PFSK-1 (cell line): ENCODE measurements around the gene RAB44.

Experiments
- FOXP2 ChIP-seq: optimal IDR thresholded peaks from 2 replicates; pipeline ENCODE3; 2011; ENCODE audit warnings: borderline replicate concordance, control low read depth, inconsistent platforms; ENCODE audit not compliant: insufficient read depth; ENCODE audit errors: extremely low read length, extremely low read depth
- POLR2AphosphoS5 ChIP-seq: IDR thresholded peaks from 2 replicates; pipeline ENCODE4 v1.6.1; 2012; ENCODE audit warnings: low read depth, mild to moderate bottlenecking, control low read depth, low read length, moderate library complexity
- REST ChIP-seq, 2 experiments: IDR thresholded peaks; 2 replicates each; pipeline versions ENCODE4 v1.6.1 to v1.8.0; 2011 to 2012; ENCODE audit warnings: low read depth in 2 of 2, low read length in 2 of 2, control low read depth in 1 of 2, inconsistent platforms in 1 of 2, mild to moderate bottlenecking in 1 of 2, moderate library complexity in 1 of 2; ENCODE audit not compliant: insufficient read depth in 1 of 2
- SIN3A ChIP-seq: IDR thresholded peaks from 2 replicates; pipeline ENCODE4 v1.6.1; 2012; ENCODE audit warnings: mild to moderate bottlenecking, low read length, moderate library complexity, borderline replicate concordance; ENCODE audit not compliant: insufficient read depth
- TAF1 ChIP-seq: IDR thresholded peaks from 2 replicates; pipeline ENCODE4 v1.6.1; 2012; ENCODE audit warnings: low read length, control low read depth, borderline replicate concordance; ENCODE audit not compliant: insufficient read depth

GRCh38 chr6:36753671-36754405 is 56.2 kb downstream of the RAB44 start:
- TF ChIP-seq POLR2AphosphoS5 (no peak), SIN3A (no peak), FOXP2 (no peak), REST (IDR thresholded peaks at IDR 0.05; ENCODE audit: insufficient read depth in 1 of 2, low read depth in 2 of 2, low read length in 2 of 2) (no peak), TAF1 (no peak)
